Colonic mucosa (tissue), 4 donors: ENCODE results near the gene ARPP19. TPM values are rescaled to one million over a fixed set of nuclear protein-coding genes. Genes with fewer than 3 reads are reported as not detected.

ENCODE experiments used
- DNase-seq: peaks from one replicate; pipeline ENCODE4 v3.0.0-alpha.2; 2020
- H3K27ac ChIP-seq: fragments of 200-600 bp; one replicate; pipeline ENCODE4 v1.8.0; 2021
- H3K27me3 ChIP-seq: fragments of 200-600 bp; one replicate; pipeline ENCODE4 v1.8.0; 2021
- H3K36me3 ChIP-seq: fragments of 200-600 bp; one replicate; pipeline ENCODE4 v1.8.0; 2021
- H3K4me1 ChIP-seq: fragments of 200-600 bp; one replicate; pipeline ENCODE4 v1.8.0; 2021; ENCODE audit warnings: mild to moderate bottlenecking
- H3K4me3 ChIP-seq: fragments of 200-600 bp; one replicate; pipeline ENCODE4 v1.8.0; 2021
- H3K9ac ChIP-seq, 2 donors: one replicate each; pipeline ENCODE4 v1.7.0; 2013; ENCODE audit warnings: control low read depth in 2 of 2, low read depth in 2 of 2, low read length in 2 of 2
- H3K9me3 ChIP-seq: fragments of 200-600 bp; one replicate; pipeline ENCODE4 v1.8.0; 2021
- CTCF ChIP-seq: fragments of 200-600 bp; IDR thresholded peaks from one replicate; pipeline ENCODE4 v1.8.0; 2022; ENCODE audit warnings: antibody characterized with exemption, mild to moderate bottlenecking
- intact Hi-C: fragments of 100-400 bp; cut with DNase I; formaldehyde crosslinking; loops from one replicate; pipeline ENCODE4 v1.14.1; 2022
- total RNA-seq, 2 donors: library from RNA; stranded (reverse); fragmentation: NEBNext Ultra II Directional in 1 of 2; extraction: Animal tissue kit (Norgen Biotek cat#: 25700) in 1 of 2; gene quantifications; one replicate each; pipeline ENCODE4 v1.2.1, GENCODE V29; 2021
- donor health status: healthy.
- donor health status: DM: no; HTN: no; CAD: no.
- donor health status: DM: no; HTN: no; CAD: no.

Gene ARPP19
- total RNA-seq, 2 donors from 2014 or later: 72.2 to 116 TPM

- no peak for DNase-seq
- Histone ChIP-seq H3K9me3 (no peaks in the 10 kb centered on the region), H3K9ac (no peak overlapping the region), H3K4me1 (no peaks in the 10 kb centered on the region), H3K27ac (no peak overlapping the region), H3K36me3 (no peaks in the 10 kb centered on the region), H3K4me3 (no peak overlapping the region), H3K27me3 (peaks cover 8% of the 10 kb centered on the region)
- TF ChIP-seq CTCF: no peak
- intact Hi-C loops: loop anchor here (10.0 kb wide), 1 partner anchor 211 kb away; no protein-coding TSS in a partner anchor
These were observed 45.2 kb downstream of the ARPP19 start for GRCh38 chr15:52523647-52524046.

GRCh38 chr15:52523192-52523591 is 45.6 kb downstream of the ARPP19 start:
- intact Hi-C loops: loop anchor here (10.0 kb wide), 1 partner anchor 212 kb away; no protein-coding TSS in a partner anchor
- Histone ChIP-seq H3K4me3 (no peak overlapping the region), H3K36me3 (no peaks in the 10 kb centered on the region), H3K9me3 (no peaks in the 10 kb centered on the region), H3K4me1 (no peaks in the 10 kb centered on the region), H3K27ac (no peak overlapping the region), H3K27me3 (peaks cover 8% of the 10 kb centered on the region), H3K9ac (no peak overlapping the region)
- no peak for TF ChIP-seq CTCF
- DNase-seq: no peak

GRCh38 chr15:52521682-52522081 is 47.1 kb downstream of the ARPP19 start:
- no peaks in the 10 kb centered on the region for H3K27me3 ChIP-seq
- no peak overlapping the region for H3K27ac ChIP-seq
- H3K4me3 ChIP-seq: no peak overlapping the region
- TF ChIP-seq CTCF: no peak
- no peaks in the 10 kb centered on the region for H3K9me3 ChIP-seq
- no peak overlapping the region for H3K9ac ChIP-seq
- no peaks in the 10 kb centered on the region for H3K4me1 ChIP-seq
- H3K36me3 ChIP-seq: no peaks in the 10 kb centered on the region
- DNase-seq: no peak
- intact Hi-C loops: loop anchor here (10.0 kb wide), 1 partner anchor 213 kb away; no protein-coding TSS in a partner anchor

- H3K27me3 ChIP-seq: no peaks in the 10 kb centered on the region
- H3K27ac ChIP-seq: no peak overlapping the region
- DNase-seq: no peak
- H3K4me3 ChIP-seq: no peak overlapping the region
- no peak overlapping the region for H3K9ac ChIP-seq
- no peaks in the 10 kb centered on the region for H3K4me1 ChIP-seq
- intact Hi-C loops: loop anchor here (10.0 kb wide), 1 partner anchor 214 kb away; no protein-coding TSS in a partner anchor
- H3K9me3 ChIP-seq: no peaks in the 10 kb centered on the region
- no peaks in the 10 kb centered on the region for H3K36me3 ChIP-seq
- TF ChIP-seq CTCF: no peak
These were observed 48.4 kb downstream of the ARPP19 start for GRCh38 chr15:52520421-52520820.

GRCh38 chr15:52518487-52519371 is 50.1 kb downstream of the ARPP19 start:
- DNase-seq: no peak
- no peaks in the 10 kb centered on the region for H3K36me3 ChIP-seq
- no peaks in the 10 kb centered on the region for H3K27me3 ChIP-seq
- H3K4me3 ChIP-seq: no peak overlapping the region
- no peak overlapping the region for H3K27ac ChIP-seq
- TF ChIP-seq CTCF: no peak
- no peak overlapping the region for H3K9ac ChIP-seq
- no peaks in the 10 kb centered on the region for H3K4me1 ChIP-seq
- intact Hi-C loops: no loop called here
- no peaks in the 10 kb centered on the region for H3K9me3 ChIP-seq
